IPS-18a (cell line): ENCODE results near the gene SLC4A9.

ENCODE experiments used
- H3K27ac ChIP-seq: one replicate; pipeline ENCODE4 v1.5.1; 2013; ENCODE audit warnings: low read length
- H3K27me3 ChIP-seq: one replicate; pipeline ENCODE4 v1.6.1; 2013; ENCODE audit warnings: mild to moderate bottlenecking, low read length; ENCODE audit not compliant: control insufficient read depth, insufficient read depth
- H3K36me3 ChIP-seq: one replicate; pipeline ENCODE4 v1.6.1; 2013; ENCODE audit warnings: low read depth, low read length; ENCODE audit not compliant: control insufficient read depth
- H3K4me1 ChIP-seq: one replicate; pipeline ENCODE4 v1.6.1; 2013; ENCODE audit warnings: low read depth, low read length; ENCODE audit not compliant: control insufficient read depth
- H3K4me3 ChIP-seq: one replicate; pipeline ENCODE4 v1.5.1; 2013; ENCODE audit warnings: low read length
- H3K9ac ChIP-seq: one replicate; pipeline ENCODE4 v1.6.1; 2013; ENCODE audit warnings: mild to moderate bottlenecking, low read length, moderate library complexity
- H3K9me3 ChIP-seq: one replicate; pipeline ENCODE4 v1.6.1; 2013; ENCODE audit warnings: low read depth, low read length; ENCODE audit not compliant: control insufficient read depth

The SLC4A9 gene

GRCh38 chr5:140364472-140364765, 4.4 kb downstream of the SLC4A9 start:
- H3K9ac ChIP-seq = no peak overlapping the region
- no peaks in the 10 kb centered on the region for H3K27me3 ChIP-seq
- no peak overlapping the region for H3K4me3 ChIP-seq
- H3K36me3 ChIP-seq = no peaks in the 10 kb centered on the region
- H3K9me3 ChIP-seq = no peaks in the 10 kb centered on the region
- no peaks in the 10 kb centered on the region for H3K4me1 ChIP-seq
- no peak overlapping the region for H3K27ac ChIP-seq

- Histone ChIP-seq H3K36me3 (no peaks in the 10 kb centered on the region), H3K4me3 (no peak overlapping the region), H3K27ac (no peak overlapping the region), H3K9ac (no peak overlapping the region), H3K4me1 (no peaks in the 10 kb centered on the region), H3K9me3 (no peaks in the 10 kb centered on the region), H3K27me3 (no peaks in the 10 kb centered on the region)
Measured at GRCh38 chr5:140365282-140365681, 5.3 kb downstream of the SLC4A9 start.

GRCh38 chr5:140365941-140366340, 5.9 kb downstream of the SLC4A9 start:
- Histone ChIP-seq H3K9ac (no peak overlapping the region), H3K27me3 (no peaks in the 10 kb centered on the region), H3K36me3 (no peaks in the 10 kb centered on the region), H3K27ac (no peak overlapping the region), H3K9me3 (no peaks in the 10 kb centered on the region), H3K4me3 (no peak overlapping the region), H3K4me1 (no peaks in the 10 kb centered on the region)

- Histone ChIP-seq H3K27ac (no peak overlapping the region), H3K27me3 (no peaks in the 10 kb centered on the region), H3K9me3 (no peaks in the 10 kb centered on the region), H3K36me3 (no peaks in the 10 kb centered on the region), H3K4me1 (no peaks in the 10 kb centered on the region), H3K9ac (no peak overlapping the region), H3K4me3 (no peak overlapping the region)
Measured at GRCh38 chr5:140366589-140367255, 6.7 kb downstream of the SLC4A9 start.

GRCh38 chr5:140367256-140368013, 7.4 kb downstream of the SLC4A9 start:
- Histone ChIP-seq H3K9ac (no peak overlapping the region), H3K36me3 (no peaks in the 10 kb centered on the region), H3K4me3 (no peak overlapping the region), H3K27ac (no peak overlapping the region), H3K9me3 (no peaks in the 10 kb centered on the region), H3K4me1 (no peaks in the 10 kb centered on the region), H3K27me3 (no peaks in the 10 kb centered on the region)

GRCh38 chr5:140371356-140372151, 11.6 kb downstream of the SLC4A9 start:
- Histone ChIP-seq H3K27ac (no peak overlapping the region), H3K9ac (no peak overlapping the region), H3K4me3 (no peak overlapping the region), H3K27me3 (no peaks in the 10 kb centered on the region), H3K36me3 (no peaks in the 10 kb centered on the region), H3K9me3 (no peaks in the 10 kb centered on the region), H3K4me1 (peaks cover 4% of the 10 kb centered on the region)

GRCh38 chr5:140372971-140373487, 13.0 kb downstream of the SLC4A9 start:
- Histone ChIP-seq H3K27me3 (no peaks in the 10 kb centered on the region), H3K36me3 (no peaks in the 10 kb centered on the region), H3K27ac (no peak overlapping the region)

GRCh38 chr5:140381351-140381750, 21.4 kb downstream of the SLC4A9 start:
- no peaks in the 10 kb centered on the region for H3K4me1 ChIP-seq
- no peak overlapping the region for H3K9ac ChIP-seq
- no peak overlapping the region for H3K4me3 ChIP-seq
- H3K27ac ChIP-seq = no peak overlapping the region
- H3K36me3 ChIP-seq = no peaks in the 10 kb centered on the region
- H3K27me3 ChIP-seq = no peaks in the 10 kb centered on the region
- no peaks in the 10 kb centered on the region for H3K9me3 ChIP-seq

More at GRCh38 chr5:140372971-140373487, 13.0 kb downstream of the SLC4A9 start:
- H3K9me3 ChIP-seq = no peaks in the 10 kb centered on the region
- peaks cover 4% of the 10 kb centered on the region for H3K4me1 ChIP-seq
- H3K9ac ChIP-seq = no peak overlapping the region
- no peak overlapping the region for H3K4me3 ChIP-seq

- no peak overlapping the region for H3K9ac ChIP-seq
- no peaks in the 10 kb centered on the region for H3K4me1 ChIP-seq
- no peak overlapping the region for H3K4me3 ChIP-seq
- no peak overlapping the region for H3K27ac ChIP-seq
- H3K9me3 ChIP-seq = no peaks in the 10 kb centered on the region
- H3K27me3 ChIP-seq = no peaks in the 10 kb centered on the region
- H3K36me3 ChIP-seq = no peaks in the 10 kb centered on the region
Measured at GRCh38 chr5:140381972-140382371, 22.0 kb downstream of the SLC4A9 start.

GRCh38 chr5:140382866-140383265, 22.9 kb downstream of the SLC4A9 start:
- Histone ChIP-seq H3K4me1 (no peaks in the 10 kb centered on the region), H3K4me3 (no peak overlapping the region), H3K9me3 (no peaks in the 10 kb centered on the region), H3K27ac (no peak overlapping the region), H3K36me3 (no peaks in the 10 kb centered on the region), H3K9ac (no peak overlapping the region), H3K27me3 (no peaks in the 10 kb centered on the region)

GRCh38 chr5:140383300-140383699, 23.3 kb downstream of the SLC4A9 start:
- H3K4me1 ChIP-seq = no peaks in the 10 kb centered on the region
- H3K9ac ChIP-seq = no peak overlapping the region
- H3K27ac ChIP-seq = no peak overlapping the region
- no peaks in the 10 kb centered on the region for H3K9me3 ChIP-seq
- H3K27me3 ChIP-seq = no peaks in the 10 kb centered on the region
- no peak overlapping the region for H3K4me3 ChIP-seq
- H3K36me3 ChIP-seq = no peaks in the 10 kb centered on the region
